H1 (cell line): ENCODE data around the gene RAPGEF5.

Source experiments
- BRCA1 ChIP-seq: IDR thresholded peaks from 2 replicates; pipeline ENCODE4 v1.6.1; 2012; ENCODE audit warnings: low read depth, low read length, improper control_type of control experiment
- CTCF ChIP-seq, 3 experiments: IDR thresholded peaks; 1 replicate in 2 of 3; 2 replicates in 1 of 3; pipeline versions ENCODE4 v1.5.1 to v1.6.1; 2011; ENCODE audit warnings: low read length in 3 of 3, mild to moderate bottlenecking in 3 of 3, inconsistent platforms in 2 of 3, low read depth in 1 of 3, moderate library complexity in 1 of 3; ENCODE audit not compliant: insufficient read depth in 1 of 3; ENCODE audit errors: control extremely low read depth in 1 of 3
- EZH2 ChIP-seq: fragments of 200-600 bp; sonication (generic); IDR thresholded peaks from 2 replicates; pipeline ENCODE4 v1.7.1; 2012; ENCODE audit warnings: low read depth, mild to moderate bottlenecking, moderate library complexity, low read length, inconsistent platforms; ENCODE audit not compliant: severe bottlenecking
- KDM5A ChIP-seq: fragments of 200-600 bp; IDR thresholded peaks from 2 replicates; pipeline ENCODE4 v1.7.1; 2012; ENCODE audit warnings: mild to moderate bottlenecking, low read length, inconsistent platforms, mixed read lengths
- POLR2AphosphoS5 ChIP-seq: IDR thresholded peaks from 2 replicates; pipeline ENCODE4 v1.6.1; 2011; ENCODE audit warnings: low read depth, low read length
- RAD21 ChIP-seq, 2 experiments: IDR thresholded peaks in 1 of 2; conservative IDR thresholded peaks in 1 of 2; 2 replicates each; pipeline ENCODE4 v1.6.1; 2011; ENCODE audit warnings: low read depth in 2 of 2, low read length in 2 of 2, improper control_type of control experiment in 1 of 2, inconsistent platforms in 1 of 2, mild to moderate bottlenecking in 1 of 2, moderate library complexity in 1 of 2
- RFX5 ChIP-seq: IDR thresholded peaks from 2 replicates; pipeline ENCODE4 v1.6.1; 2011; ENCODE audit warnings: low read depth, low read length, improper control_type of control experiment, borderline replicate concordance
- TAF1 ChIP-seq: IDR thresholded peaks from 2 replicates; pipeline ENCODE4 v1.6.1; 2011; ENCODE audit warnings: mild to moderate bottlenecking, low read depth, low read length
- USF2 ChIP-seq: IDR thresholded peaks from 2 replicates; pipeline ENCODE4 v1.6.1; 2011; ENCODE audit warnings: low read length, improper control_type of control experiment
- YY1 ChIP-seq: IDR thresholded peaks from 2 replicates; pipeline ENCODE4 v1.6.1; 2011; ENCODE audit warnings: low read depth, mild to moderate bottlenecking, low read length

- TF ChIP-seq RAD21 (IDR thresholded peaks at IDR 0.05 in 1 of 2, conservative IDR thresholded peaks at IDR 0.05 in 1 of 2; ENCODE audit: low read depth in 2 of 2, low read length in 2 of 2) (no peak), USF2 (no peak), TAF1 (no peak), CTCF (IDR thresholded peaks at IDR 0.05; ENCODE audit: control extremely low read depth in 1 of 3, insufficient read depth in 1 of 3, low read depth in 1 of 3, low read length in 3 of 3) (no peak), POLR2AphosphoS5 (no peak), KDM5A (no peak), RFX5 (no peak), BRCA1 (no peak), EZH2 (no peak), YY1 (no peak)
Measured at GRCh38 chr7:22386865-22387264, 29.9 kb upstream of the RAPGEF5 start.
